NCI-H1694 (cell line): Measurements from ENCODE around the gene SLC44A1.

Source experiments
- DNase-seq: peaks from one replicate; lab custom pipeline; 2025; lab: John Stamatoyannopoulos, UW

The SLC44A1 gene

GRCh38 chr9:105393576-105394344 lies 149.3 kb downstream of the SLC44A1 start:
- DNase-seq: no peak

- DNase-seq: no peak
Observed at GRCh38 chr9:105396441-105396840, 152.0 kb downstream of the SLC44A1 start.

GRCh38 chr9:105396901-105397300 lies 152.4 kb downstream of the SLC44A1 start:
- no peak for DNase-seq

- no peak for DNase-seq
Observed at GRCh38 chr9:105399117-105399516, 154.7 kb downstream of the SLC44A1 start.

- no peak for DNase-seq
Observed at GRCh38 chr9:105401651-105402050, 157.2 kb downstream of the SLC44A1 start.

GRCh38 chr9:105403552-105404248 lies 159.2 kb downstream of the SLC44A1 start:
- DNase-seq: no peak

GRCh38 chr9:105405514-105406131 lies 161.2 kb downstream of the SLC44A1 start:
- DNase-seq: no peak

- no peak for DNase-seq
Observed at GRCh38 chr9:105406369-105406768, 161.9 kb downstream of the SLC44A1 start.

GRCh38 chr9:105413525-105413924 lies 169.1 kb downstream of the SLC44A1 start:
- no peak for DNase-seq

GRCh38 chr9:105414947-105415661 lies 170.7 kb downstream of the SLC44A1 start:
- DNase-seq: peak; percentile 54

- DNase-seq: no peak
Observed at GRCh38 chr9:105415662-105415980, 171.2 kb downstream of the SLC44A1 start.

GRCh38 chr9:105416840-105417239 lies 172.4 kb downstream of the SLC44A1 start:
- no peak for DNase-seq

- DNase-seq: no peak
Observed at GRCh38 chr9:105418588-105419500, 174.4 kb downstream of the SLC44A1 start.

- no peak for DNase-seq
Observed at GRCh38 chr9:105419816-105420597, 175.6 kb downstream of the SLC44A1 start.

GRCh38 chr9:105421154-105421553 lies 176.7 kb downstream of the SLC44A1 start:
- no peak for DNase-seq

- no peak for DNase-seq
Observed at GRCh38 chr9:105421864-105422263, 177.4 kb downstream of the SLC44A1 start.

GRCh38 chr9:105425816-105426433 lies 181.5 kb downstream of the SLC44A1 start:
- no peak for DNase-seq

GRCh38 chr9:105426657-105427056 lies 182.2 kb downstream of the SLC44A1 start:
- DNase-seq: no peak

GRCh38 chr9:105431424-105432246 lies 187.2 kb downstream of the SLC44A1 start:
- no peak for DNase-seq
